Spleen (tissue), 11 donors: ENCODE data around the gene MAP4K1. TPM values are rescaled to one million over a fixed set of nuclear protein-coding genes. Genes with fewer than 3 reads are reported as not detected.
"Not testable (repeated sequence)": the region's sequence is repeated elsewhere in the genome, so short reads cannot be mapped to it uniquely, and the experiment has no call there.

ENCODE experiments used
- DNase-seq: peaks from one replicate; pipeline ENCODE4 v3.0.0-alpha.2; 2020
- H3K27ac ChIP-seq, 8 donors: fragments of 200-600 bp; sonication (generic) in 7 of 8; 1 replicate in 4 of 8; 2 replicates in 4 of 8; pipeline versions ENCODE4 v1.5.0 to v1.8.0; 2016 to 2021; ENCODE audit warnings: inconsistent platforms in 4 of 8, mild to moderate bottlenecking in 4 of 8, moderate library complexity in 1 of 8
- H3K27me3 ChIP-seq, 7 donors: fragments of 200-600 bp; sonication (generic) in 6 of 7; replicated peaks in 1 of 7; 1 replicate in 4 of 7; 2 replicates in 3 of 7; pipeline versions ENCODE4 v1.5.0 to v1.8.0; 2016 to 2021; ENCODE audit warnings: inconsistent platforms in 3 of 7, mild to moderate bottlenecking in 1 of 7
- H3K36me3 ChIP-seq, 6 donors: fragments of 200-600 bp; sonication (generic) in 5 of 6; 1 replicate in 4 of 6; 2 replicates in 2 of 6; pipeline versions ENCODE4 v1.5.0 to v1.8.0; 2016 to 2021; ENCODE audit warnings: inconsistent platforms in 2 of 6
- H3K4me1 ChIP-seq, 6 donors: fragments of 200-600 bp; sonication (generic) in 5 of 6; 1 replicate in 3 of 6; 2 replicates in 3 of 6; pipeline versions ENCODE4 v1.5.0 to v1.8.0; 2016 to 2021; ENCODE audit warnings: inconsistent platforms in 3 of 6
- H3K4me3 ChIP-seq, 8 donors: fragments of 200-600 bp; sonication (generic) in 7 of 8; 1 replicate in 4 of 8; 2 replicates in 4 of 8; pipeline versions ENCODE4 v1.5.0 to v1.8.0; 2016 to 2021; ENCODE audit warnings: inconsistent platforms in 4 of 8, mild to moderate bottlenecking in 4 of 8, moderate library complexity in 2 of 8
- H3K9me3 ChIP-seq, 8 donors: fragments of 200-600 bp; sonication (generic) in 7 of 8; 1 replicate in 4 of 8; 2 replicates in 4 of 8; pipeline versions ENCODE4 v1.5.0 to v1.8.0; 2016 to 2021; ENCODE audit warnings: inconsistent platforms in 4 of 8
- CTCF ChIP-seq, 11 experiments: fragments of 200-600 bp in 7 of 11; fragments of 450-650 bp in 4 of 11; sonication (generic) in 4 of 11; IDR thresholded peaks in 8 of 11; conservative IDR thresholded peaks in 3 of 11; 1 replicate in 7 of 11; 2 replicates in 4 of 11; pipeline versions ENCODE4 v1.4.0 to v1.8.0; 2016 to 2021; ENCODE audit warnings: antibody characterized with exemption in 11 of 11, inconsistent platforms in 4 of 11, mild to moderate bottlenecking in 1 of 11
- POLR2A ChIP-seq, 3 donors: fragments of 450-650 bp; IDR thresholded peaks; one replicate each; pipeline ENCODE4 v1.5.1; 2017; ENCODE audit warnings: antibody characterized with exemption in 3 of 3, mild to moderate bottlenecking in 1 of 3
- POLR2AphosphoS5 ChIP-seq, 3 donors: sonication (generic); formaldehyde crosslinking; IDR thresholded peaks; one replicate each; pipeline ENCODE4 v1.5.1; 2017; ENCODE audit warnings: antibody characterized with exemption in 3 of 3
- WGBS, 5 donors: extraction: QIAGEN DNeasy Blood & Tissue Kit in 3 of 5; methylation state at CpG; one replicate each; pipeline versions ENCODE4 v1.1.5 to v1.1.7; 2013 to 2018; 5-methylcytosine and 5-hydroxymethylcytosine counted together
- intact Hi-C: fragments of 100-400 bp; cut with DNase I; formaldehyde crosslinking; loops from one replicate; pipeline ENCODE4 v1.15.0; 2023; ENCODE audit warnings: low total_unique reads
- polyA plus RNA-seq, 3 donors: library from polyadenylated mRNA; stranded (reverse); fragments of 200-250 nt; gene quantifications; one replicate each; pipeline ENCODE4 v1.2.1, GENCODE V29; 2013
- total RNA-seq, 7 donors: library from RNA; depleted of rRNA in 3 of 7; stranded (reverse); fragments of >200 nt in 3 of 7; fragmentation: NEBNext Ultra II Directional in 4 of 7; extraction: Animal tissue kit (Norgen Biotek cat#: 25700) in 4 of 7; gene quantifications; one replicate each; pipeline versions ENCODE4 v1.1.0 to v1.2.1, GENCODE V29; 2016 to 2021
- donor health status: healthy with polysubstance abuse.
- donor health status: DM: no; HTN: no; CAD: no; lungs with moderate emphysema.
- donor health status: DM: no; HTN: no; CAD: no.
- donor health status: Bipolar disorder and iron deficiency.
- donor health status: healthy.
- donor health status: DM: no; HTN: no; CAD: no.
- donor health status: DM: yes; HTN: yes; CAD: no.

The MAP4K1 gene
- total and polyA plus RNA-seq, 10 donors, result 58.2 to 163 (median 123) TPM

GRCh38 chr19:38583985-38584305 lies 33.8 kb downstream of the MAP4K1 start:
- no peaks in the 10 kb centered on the region for H3K27me3 ChIP-seq
- DNase-seq, result no peak
- 72 to 81% (median 74%) methylated on average over 4 of the region's 4 CpGs for WGBS, 5 donors
- intact Hi-C loops, result no loop called here
- peaks cover 0 to 26% (median 14%) of the 10 kb centered on the region in 6 donors for H3K36me3 ChIP-seq
- H3K9me3 ChIP-seq, result no peaks in the 10 kb centered on the region
- peak overlapping the region in 4 of 8 donors; percentile 5 to 51 (median 36) for H3K27ac ChIP-seq
- H3K4me3 ChIP-seq, result no peak overlapping the region
- H3K4me1 ChIP-seq, result peaks cover 0 to 14% (median 8%) of the 10 kb centered on the region in 6 donors
- TF ChIP-seq CTCF (IDR thresholded peaks at IDR 0.05 in 8 of 11, conservative IDR thresholded peaks at IDR 0.05 in 3 of 11), result no peak
- no peak for TF ChIP-seq POLR2A (IDR thresholded peaks at IDR 0.05)
- no peak for TF ChIP-seq POLR2AphosphoS5 (IDR thresholded peaks at IDR 0.05)

GRCh38 chr19:38583219-38583984 lies 34.4 kb downstream of the MAP4K1 start:
- H3K9me3 ChIP-seq, result no peaks in the 10 kb centered on the region
- H3K4me3 ChIP-seq, result no peak overlapping the region
- H3K4me1 ChIP-seq, result peaks cover 0 to 14% (median 8%) of the 10 kb centered on the region in 6 donors
- peak overlapping the region in 4 of 8 donors; percentile 5 to 51 (median 36) for H3K27ac ChIP-seq
- intact Hi-C loops, result no loop called here
- H3K27me3 ChIP-seq, result no peaks in the 10 kb centered on the region
- 72 to 75% (median 73%) methylated on average over 14 of the region's 14 CpGs for WGBS, 5 donors
- peaks cover 0 to 21% (median 14%) of the 10 kb centered on the region in 6 donors for H3K36me3 ChIP-seq
- TF ChIP-seq POLR2A (IDR thresholded peaks at IDR 0.05), result no peak
- no peak for TF ChIP-seq CTCF (IDR thresholded peaks at IDR 0.05 in 8 of 11, conservative IDR thresholded peaks at IDR 0.05 in 3 of 11)
- TF ChIP-seq POLR2AphosphoS5 (IDR thresholded peaks at IDR 0.05), result peak in 1 of 3 donors; percentile 56
- DNase-seq, result no peak

- Histone ChIP-seq H3K4me1 (peaks cover 0 to 14% (median 8%) of the 10 kb centered on the region in 6 donors), H3K36me3 (no peaks in the 10 kb centered on the region), H3K4me3 (no peak overlapping the region), H3K27me3 (no peaks in the 10 kb centered on the region), H3K27ac (no peak overlapping the region), H3K9me3 (no peaks in the 10 kb centered on the region)
- WGBS, 5 donors, result 88 to 94% (median 91%) methylated on average over 10 to 15 of the region's 15 CpGs
- TF ChIP-seq POLR2AphosphoS5 (IDR thresholded peaks at IDR 0.05) (no peak), POLR2A (IDR thresholded peaks at IDR 0.05) (no peak), CTCF (IDR thresholded peaks at IDR 0.05 in 8 of 11, conservative IDR thresholded peaks at IDR 0.05 in 3 of 11) (no peak)
- intact Hi-C loops, result no loop called here
- DNase-seq, result no peak
Observed at GRCh38 chr19:38580080-38580479, 37.7 kb downstream of the MAP4K1 start.

- H3K27me3 ChIP-seq, intact Hi-C loops: not testable (repeated sequence)
- 84 to 89% (median 87%) methylated on average over 6 of the region's 6 CpGs for WGBS, 5 donors
Observed at GRCh38 chr19:38579304-38579703, 38.4 kb downstream of the MAP4K1 start.

More at GRCh38 chr19:38579304-38579703, 38.4 kb downstream of the MAP4K1 start:
- not testable (repeated sequence) for DNase-seq, H3K4me3 ChIP-seq, H3K27ac ChIP-seq, H3K36me3 ChIP-seq, H3K9me3 ChIP-seq
- H3K4me1 ChIP-seq, result peaks cover 0 to 14% (median 8%) of the 10 kb centered on the region in 6 donors
